Stimulated activated naive CD8-positive, alpha-beta T cell treated with anti-CD3 and anti-CD28 coated beads, Interleukin-15, amount 100 ng/mL, for 72 hours (primary cell): Measurements from ENCODE around the gene LMNTD2.
"Not testable (repeated sequence)": the region's sequence is repeated elsewhere in the genome, so short reads cannot be mapped to it uniquely, and the experiment has no call there.

Experiments
- ATAC-seq: fragments of 150-1000 bp; cut with Tn5 transposase; 2 replicates; pipeline ENCODE4 v1.10.0; 2021; ENCODE audit warnings: mild to moderate bottlenecking, moderate library complexity
- DNase-seq, 2 donors: peaks; one replicate each; pipeline ENCODE4 v3.0.0; 2021 to 2022
- H3K27ac Mint-ChIP-seq, 2 donors: one replicate each; pipeline ENCODE4 v1.8.0; 2022; ENCODE audit warnings: mild to moderate bottlenecking in 2 of 2, mixed read lengths in 2 of 2, moderate library complexity in 2 of 2
- H3K27me3 Mint-ChIP-seq: one replicate; pipeline ENCODE4 v1.8.0; 2022; ENCODE audit warnings: mixed read lengths
- H3K4me1 Mint-ChIP-seq: one replicate; pipeline ENCODE4 v1.8.0; 2022; ENCODE audit warnings: mild to moderate bottlenecking, mixed read lengths
- H3K4me3 Mint-ChIP-seq, 2 donors: one replicate each; pipeline ENCODE4 v1.8.0; 2022; ENCODE audit warnings: mild to moderate bottlenecking in 2 of 2, mixed read lengths in 2 of 2, moderate library complexity in 1 of 2
- H3K9me3 Mint-ChIP-seq, 2 donors: one replicate each; pipeline ENCODE4 v1.8.0; 2022; ENCODE audit warnings: mixed read lengths in 2 of 2

LMNTD2 gene

DNA sequence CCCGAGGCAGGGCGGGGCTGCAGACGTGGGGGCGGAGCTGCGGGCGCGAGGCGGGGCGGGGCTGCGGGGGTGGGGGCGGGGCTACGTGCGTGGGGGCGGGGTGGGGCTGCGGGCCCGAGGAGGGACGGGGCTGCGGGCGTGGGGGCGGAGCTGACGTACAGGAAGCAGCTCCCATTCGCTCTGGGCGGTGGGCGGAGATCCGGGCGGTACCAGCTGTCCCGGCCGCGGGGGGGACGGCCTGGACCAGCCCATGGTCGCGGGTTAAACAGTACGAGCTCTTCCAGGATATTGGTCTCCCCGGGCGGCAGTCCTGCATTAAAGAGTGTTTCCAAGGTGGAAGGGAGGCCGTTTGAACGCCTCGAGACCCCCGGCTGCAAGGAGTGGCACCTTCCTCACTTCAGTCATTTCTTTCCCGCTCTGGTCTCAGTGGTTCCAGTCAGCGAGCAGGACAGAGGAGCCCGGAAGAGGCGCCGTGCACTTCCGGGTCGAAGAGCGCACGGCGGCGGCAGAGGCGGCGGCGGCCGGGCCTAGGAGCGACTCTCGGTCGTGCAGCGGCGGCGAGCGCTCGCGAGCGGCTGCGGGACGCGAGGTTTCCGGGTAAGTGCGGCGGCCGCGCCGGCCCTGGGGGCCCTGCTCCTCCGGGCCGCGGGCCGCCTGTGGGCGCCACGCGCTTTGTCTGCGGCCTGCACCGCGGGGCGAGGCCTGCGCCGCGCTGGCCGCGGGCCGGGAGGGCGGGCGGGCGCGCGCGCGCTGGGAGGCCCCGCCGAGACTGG, 15.6 kb upstream of the LMNTD2 start, which contains the start of gene PHRF1:
TSS of gene PHRF1 (plus strand) at position 475 of the 773 bp plus-strand sequence. CDS start 5,043 bp downstream, outside the sequence.
- Mint-ChIP-seq H3K27me3 (peaks cover 16% of the 10 kb centered on the region), H3K27ac (peak within 1 kb of the TSS; percentile 100), H3K9me3 (no peaks in the 10 kb centered on the region), H3K4me1 (peaks cover 55% of the 10 kb centered on the region), H3K4me3 (peak within 1 kb of the TSS; percentile 89 to 93)
- ATAC-seq, result peak; percentile 95
- DNase-seq, result peak; percentile 96 to 97

DNA sequence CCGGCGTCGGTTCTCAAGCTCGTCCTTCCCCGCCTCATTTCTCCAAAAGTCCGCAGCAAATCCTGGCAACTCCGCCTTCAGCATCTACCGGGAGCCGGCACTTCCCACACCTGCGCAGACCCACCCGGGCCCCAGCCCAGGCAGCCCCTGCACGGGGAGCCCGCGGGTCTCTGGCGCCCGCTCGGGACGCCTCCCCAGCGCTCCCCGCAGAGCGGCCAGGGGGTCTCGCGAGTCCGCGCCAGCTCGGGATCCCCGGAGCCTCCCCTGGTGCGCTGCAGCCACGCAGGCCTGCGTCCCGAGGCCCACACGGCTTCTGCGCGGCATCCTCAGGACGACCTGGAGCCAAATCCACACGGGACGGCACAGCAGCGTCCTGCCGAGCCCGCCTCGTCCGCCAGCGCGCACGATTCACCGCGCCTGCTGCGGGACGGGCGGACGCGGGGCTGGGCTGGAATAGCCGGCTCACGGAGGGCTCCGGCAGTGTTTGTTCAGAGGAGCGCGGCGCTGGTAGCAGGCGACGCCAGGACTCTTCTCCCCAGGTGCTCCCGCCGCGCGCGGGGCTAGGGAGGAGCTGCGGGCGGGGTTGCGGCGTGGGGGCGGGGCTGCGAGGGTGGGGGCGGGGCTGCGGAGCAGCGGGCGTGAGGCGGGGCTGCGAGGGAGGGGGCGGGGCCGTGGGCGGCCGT, 14.9 kb upstream of the LMNTD2 start:
- Mint-ChIP-seq H3K4me3 (peak overlapping the region; percentile 75 to 89), H3K27ac (peak overlapping the region in 1 of 2 donors; percentile 78), H3K4me1 (peaks cover 54% of the 10 kb centered on the region), H3K9me3 (no peaks in the 10 kb centered on the region), H3K27me3 (peaks cover 16% of the 10 kb centered on the region)
- ATAC-seq (peak; percentile 33), DNase-seq (no peak)

DNA sequence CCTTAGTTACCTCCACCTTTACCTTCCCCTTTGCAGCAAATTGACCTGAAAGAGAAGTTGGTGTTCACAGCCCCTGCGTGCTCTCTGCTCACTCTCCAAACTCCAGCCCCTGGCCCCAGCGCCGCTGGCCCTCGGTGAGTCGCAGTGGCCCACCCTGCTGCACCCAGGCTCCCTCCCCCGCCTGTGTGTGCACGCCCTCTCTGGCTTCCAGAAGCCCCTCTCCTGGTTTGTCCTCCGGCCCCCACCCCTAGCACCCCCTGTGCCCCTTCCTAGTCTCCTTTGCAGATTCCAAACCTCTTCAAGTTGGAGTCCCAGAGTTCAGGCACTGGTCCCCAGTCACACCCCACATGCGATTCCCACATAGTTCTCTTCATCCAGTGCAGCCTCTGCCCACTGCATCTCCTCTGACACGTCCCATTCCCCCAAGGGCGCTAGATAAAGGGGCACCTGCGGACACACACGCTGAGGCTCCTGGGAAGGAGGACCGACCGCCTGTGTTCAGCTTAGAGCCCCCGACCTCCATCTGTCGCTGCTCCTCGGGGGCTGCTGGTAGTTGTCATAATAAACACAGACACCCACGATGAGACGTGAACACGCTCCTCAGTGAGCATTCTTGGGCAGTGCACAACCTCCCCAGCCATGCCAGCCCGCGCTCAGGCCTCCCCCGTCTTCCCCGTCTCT, 14.2 kb upstream of the LMNTD2 start:
- peak overlapping the region in 1 of 2 donors; percentile 8 for H3K27ac Mint-ChIP-seq
- peaks cover 52% of the 10 kb centered on the region for H3K4me1 Mint-ChIP-seq
- ATAC-seq, result no peak
- no peak for DNase-seq
- H3K9me3 Mint-ChIP-seq, result no peaks in the 10 kb centered on the region
- H3K27me3 Mint-ChIP-seq, result peaks cover 16% of the 10 kb centered on the region
- peak overlapping the region; percentile 75 to 89 for H3K4me3 Mint-ChIP-seq

DNA sequence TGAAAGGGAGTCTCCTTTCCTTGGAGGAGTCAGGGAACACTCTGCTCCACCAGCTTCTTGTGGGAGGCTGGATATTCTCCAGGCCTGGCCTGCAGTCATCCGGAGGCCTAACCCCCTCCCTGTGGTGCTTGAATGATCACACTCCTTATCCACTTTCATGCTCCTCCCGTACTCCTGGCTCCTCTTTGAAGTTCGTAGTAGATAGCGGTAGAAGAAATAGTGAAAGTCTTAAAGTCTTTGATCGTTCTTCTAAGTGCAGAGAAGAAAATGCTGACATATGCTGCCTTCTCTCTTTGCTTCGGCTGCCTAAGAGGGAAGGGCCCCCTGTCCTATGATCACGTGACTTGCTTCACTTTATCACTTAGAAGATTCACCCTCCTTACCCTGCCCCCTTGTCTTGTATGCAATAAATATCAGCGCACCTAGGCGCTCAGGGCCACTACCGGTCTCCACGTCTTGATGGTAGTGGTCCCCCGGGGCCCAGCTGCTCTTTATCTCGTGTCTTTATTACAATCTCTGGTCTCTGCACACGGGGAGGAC, 13.6 kb upstream of the LMNTD2 start:
- not testable (repeated sequence) for H3K9me3 Mint-ChIP-seq, ATAC-seq, DNase-seq
- Mint-ChIP-seq H3K4me3 (peak overlapping the region in 1 of 2 donors; percentile 89), H3K27ac (peak overlapping the region in 1 of 2 donors; percentile 38), H3K27me3 (peaks cover 16% of the 10 kb centered on the region), H3K4me1 (peaks cover 52% of the 10 kb centered on the region)

DNA sequence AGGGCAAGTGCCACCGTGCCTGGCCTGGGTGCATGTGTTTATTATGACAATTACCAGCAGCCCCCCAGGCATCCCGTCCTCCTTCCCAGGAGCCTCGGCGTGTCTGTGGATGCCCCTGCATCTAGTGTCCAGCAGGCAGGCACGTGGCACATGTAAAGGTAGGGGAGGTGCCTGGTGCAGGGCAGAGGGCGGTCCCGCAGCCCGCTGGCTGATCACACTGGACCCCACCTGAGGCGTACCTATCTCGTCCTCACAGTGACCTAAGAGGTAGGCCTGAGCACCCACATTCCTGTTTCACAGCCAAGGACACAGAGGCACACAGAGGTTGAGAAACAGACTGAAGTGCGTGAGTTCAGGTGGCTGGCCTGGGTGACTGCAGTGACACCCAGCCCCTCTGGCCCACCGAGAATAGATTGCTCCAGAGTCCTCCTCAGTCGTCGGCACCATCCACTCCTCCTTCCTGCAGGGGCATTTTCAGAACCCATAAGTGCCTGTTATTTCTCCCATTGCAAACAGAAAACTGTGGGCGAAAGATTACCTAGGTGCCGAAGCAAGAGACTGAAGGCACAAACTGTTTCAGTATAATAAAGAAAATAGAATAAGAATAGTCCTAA, 12.7 kb upstream of the LMNTD2 start:
- no peak for DNase-seq
- peaks cover 45% of the 10 kb centered on the region for H3K4me1 Mint-ChIP-seq
- H3K27me3 Mint-ChIP-seq, result peaks cover 16% of the 10 kb centered on the region
- H3K9me3 Mint-ChIP-seq, result no peaks in the 10 kb centered on the region
- H3K4me3 Mint-ChIP-seq, result no peak overlapping the region
- no peak overlapping the region for H3K27ac Mint-ChIP-seq
- ATAC-seq, result no peak

DNA sequence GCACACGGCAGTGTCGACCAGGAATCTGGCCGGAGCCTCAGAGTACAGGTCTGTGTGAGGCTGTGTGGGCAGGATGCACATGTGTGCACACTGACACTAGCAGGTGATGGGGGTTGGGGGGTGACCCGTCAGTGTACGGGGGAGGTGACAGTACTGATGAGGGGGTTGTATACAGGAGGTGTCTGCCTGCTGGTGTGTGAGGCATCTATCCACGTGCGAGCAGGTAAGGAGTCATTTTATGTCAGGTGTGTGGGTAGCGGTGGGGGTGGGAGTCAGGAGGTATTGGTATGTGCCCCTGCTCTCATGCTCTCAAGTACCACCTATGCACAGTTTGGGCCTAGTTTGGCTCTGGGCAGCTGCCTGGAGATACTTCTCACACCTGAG, 11.3 kb upstream of the LMNTD2 start:
- Mint-ChIP-seq H3K4me3 (no peak overlapping the region), H3K27me3 (peaks cover 16% of the 10 kb centered on the region), H3K9me3 (no peaks in the 10 kb centered on the region), H3K27ac (no peak overlapping the region), H3K4me1 (peaks cover 45% of the 10 kb centered on the region)
- no peak for ATAC-seq
- DNase-seq, result no peak

DNA sequence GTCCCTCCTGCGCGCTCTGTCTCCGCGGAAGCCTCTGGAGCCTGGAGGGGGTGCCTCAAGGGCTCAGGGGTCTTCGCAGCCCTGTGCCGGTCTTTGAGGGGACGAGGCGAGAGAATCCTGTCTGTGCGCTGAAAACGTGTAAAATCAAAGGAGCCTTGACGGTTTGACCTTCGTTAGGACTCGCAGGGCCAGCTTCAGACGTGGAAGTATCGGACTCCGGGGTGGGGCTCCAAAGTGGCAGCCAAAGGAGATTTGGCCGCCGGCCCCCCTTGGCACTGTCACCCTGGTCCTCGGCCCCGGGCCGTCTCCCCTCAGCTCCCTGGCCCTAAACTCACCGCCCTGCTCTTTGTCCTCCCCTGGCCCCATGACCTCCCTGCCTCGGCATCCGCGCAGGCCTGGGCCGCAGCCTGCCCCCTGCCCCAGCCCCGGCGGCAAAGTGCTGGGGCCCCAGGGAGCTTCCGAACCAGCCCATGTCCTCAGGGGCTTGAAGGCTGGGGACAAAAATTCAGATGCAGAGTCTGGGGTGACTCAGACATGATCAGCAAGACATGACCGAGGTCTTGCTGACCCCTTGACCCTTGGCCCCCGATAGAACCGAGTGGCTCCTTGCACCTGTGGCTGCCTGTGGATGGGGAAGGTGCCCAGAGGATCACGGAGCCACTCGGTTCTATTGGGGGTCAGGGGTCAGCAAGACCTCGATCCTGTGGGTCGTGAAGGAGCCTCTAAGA, 8.8 kb upstream of the LMNTD2 start:
- Mint-ChIP-seq H3K27me3 (peaks cover 5% of the 10 kb centered on the region), H3K27ac (peak overlapping the region in 1 of 2 donors; percentile 25), H3K4me1 (peaks cover 42% of the 10 kb centered on the region), H3K4me3 (peak overlapping the region; percentile 82 to 96), H3K9me3 (no peaks in the 10 kb centered on the region)
- DNase-seq (no peak), ATAC-seq (no peak)

DNA sequence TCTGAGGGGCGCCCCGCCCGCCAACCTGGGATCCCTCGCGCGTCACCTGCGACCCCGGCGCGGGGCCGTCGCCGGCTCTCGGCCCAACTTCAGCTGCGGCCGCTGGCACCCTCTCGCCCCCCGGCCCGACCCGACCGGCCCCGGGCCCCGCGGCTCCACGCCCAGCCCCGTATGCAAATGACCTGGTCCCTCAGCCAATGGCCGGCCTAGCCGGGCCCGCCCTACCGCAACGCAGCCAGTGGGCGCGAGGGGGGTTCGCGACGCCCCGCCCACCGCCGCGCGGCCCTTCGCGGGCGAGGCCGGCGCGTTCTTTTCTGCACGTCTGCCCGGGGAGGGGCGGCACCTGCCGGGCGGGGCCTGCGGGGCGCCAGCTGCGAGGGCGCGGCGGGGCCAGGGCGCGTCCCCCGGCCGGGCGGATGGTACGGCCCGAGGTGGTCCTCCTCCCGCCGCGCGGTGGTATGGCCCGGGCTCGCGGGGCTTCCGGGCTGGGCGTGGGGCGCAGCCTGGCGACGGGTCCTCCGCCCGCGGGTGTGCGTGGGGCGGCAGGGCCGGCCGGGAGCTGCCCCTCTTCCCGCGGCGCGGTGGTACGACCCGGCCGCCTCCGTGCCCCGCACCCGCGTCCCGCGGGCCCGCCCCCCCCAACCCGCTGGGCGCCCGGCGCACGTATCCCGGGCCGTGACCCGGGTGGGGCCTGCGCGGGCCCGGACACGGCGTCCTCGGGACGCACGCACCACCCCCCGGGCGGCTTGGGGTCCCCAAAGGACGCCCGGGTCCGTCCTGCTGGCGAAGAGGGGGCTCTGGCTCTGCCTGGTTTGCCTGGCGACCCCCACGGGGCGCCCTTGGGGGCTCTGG, 8.0 kb upstream of the LMNTD2 start:
- Mint-ChIP-seq H3K27me3 (no peaks in the 10 kb centered on the region), H3K4me3 (peak overlapping the region; percentile 82 to 96), H3K9me3 (no peaks in the 10 kb centered on the region), H3K27ac (no peak overlapping the region), H3K4me1 (peaks cover 46% of the 10 kb centered on the region)
- peak; percentile 93 for ATAC-seq
- DNase-seq, result peak; percentile 93 to 98

DNA sequence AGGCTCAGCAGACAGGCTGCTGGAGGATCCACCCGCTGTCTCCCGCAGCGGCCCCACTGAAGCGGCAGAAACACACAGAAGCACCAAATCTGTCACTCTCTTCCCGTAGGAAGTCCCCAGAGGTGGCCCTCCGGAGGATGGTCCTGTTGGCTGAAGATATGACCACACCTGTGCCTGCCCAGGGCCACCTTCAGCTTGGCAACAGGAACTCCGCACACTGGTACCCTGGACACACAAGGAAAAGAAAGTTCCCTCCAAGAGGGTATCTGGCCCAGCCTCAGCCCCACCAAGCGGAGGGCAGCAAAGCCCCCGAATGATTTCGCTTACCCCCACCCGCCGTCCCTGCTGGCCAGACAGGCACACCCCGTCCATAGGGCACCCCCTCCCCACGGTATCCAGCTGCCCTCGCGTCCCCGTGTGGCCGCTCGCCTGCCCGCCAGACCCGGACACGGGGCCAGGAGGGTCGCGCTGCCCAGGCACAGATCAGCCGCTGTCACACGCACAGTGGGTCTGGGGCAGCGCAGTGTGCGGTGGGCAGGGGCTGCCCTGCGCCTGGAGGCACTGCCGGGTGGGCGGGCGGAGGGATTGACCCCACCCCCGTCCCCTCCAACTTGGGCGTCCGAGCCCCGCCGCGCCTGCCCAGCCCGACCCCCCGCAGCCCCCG, 7.2 kb upstream of the LMNTD2 start:
- peak overlapping the region; percentile 73 to 82 for H3K4me3 Mint-ChIP-seq
- ATAC-seq (peak; percentile 13), DNase-seq (no peak)
- H3K27ac Mint-ChIP-seq, result peak overlapping the region in 1 of 2 donors; percentile 71
- H3K27me3 Mint-ChIP-seq, result no peaks in the 10 kb centered on the region
- no peaks in the 10 kb centered on the region for H3K9me3 Mint-ChIP-seq
- H3K4me1 Mint-ChIP-seq, result peaks cover 49% of the 10 kb centered on the region

DNA sequence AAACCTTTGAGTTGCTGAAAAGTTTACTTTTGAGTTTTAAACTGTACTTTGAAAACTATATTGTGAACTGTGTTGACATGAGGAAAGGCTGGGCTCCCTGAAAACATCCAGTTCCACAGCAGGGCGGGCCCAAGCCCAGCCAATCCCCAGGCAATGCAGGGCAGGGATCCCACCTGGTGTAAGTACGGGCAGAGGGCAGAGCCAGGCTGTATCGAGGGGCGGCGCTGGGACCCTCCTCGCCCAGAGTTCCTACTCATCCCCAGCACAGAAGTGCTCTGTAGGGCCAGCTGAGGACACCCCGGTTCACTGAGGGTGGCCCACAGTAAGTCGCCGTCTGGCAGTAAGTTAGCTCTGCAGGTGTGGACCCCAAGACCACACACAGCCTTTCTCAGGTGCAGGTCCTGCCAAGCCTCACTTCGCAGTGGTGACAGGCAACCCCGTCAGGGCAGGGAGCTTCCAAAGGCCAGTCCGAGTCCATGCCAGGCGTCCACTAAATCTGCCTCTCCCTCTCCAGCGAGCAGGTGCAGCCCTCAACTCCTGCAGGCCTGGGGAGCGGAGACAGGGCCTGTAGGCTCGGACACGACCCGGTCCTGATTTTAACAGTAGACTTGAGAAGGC, 6.6 kb upstream of the LMNTD2 start:
- H3K27me3 Mint-ChIP-seq, result no peaks in the 10 kb centered on the region
- H3K9me3 Mint-ChIP-seq, result no peaks in the 10 kb centered on the region
- DNase-seq (no peak), ATAC-seq (no peak)
- peaks cover 49% of the 10 kb centered on the region for H3K4me1 Mint-ChIP-seq
- H3K27ac Mint-ChIP-seq, result no peak overlapping the region
- H3K4me3 Mint-ChIP-seq, result peak overlapping the region; percentile 73 to 82

DNA sequence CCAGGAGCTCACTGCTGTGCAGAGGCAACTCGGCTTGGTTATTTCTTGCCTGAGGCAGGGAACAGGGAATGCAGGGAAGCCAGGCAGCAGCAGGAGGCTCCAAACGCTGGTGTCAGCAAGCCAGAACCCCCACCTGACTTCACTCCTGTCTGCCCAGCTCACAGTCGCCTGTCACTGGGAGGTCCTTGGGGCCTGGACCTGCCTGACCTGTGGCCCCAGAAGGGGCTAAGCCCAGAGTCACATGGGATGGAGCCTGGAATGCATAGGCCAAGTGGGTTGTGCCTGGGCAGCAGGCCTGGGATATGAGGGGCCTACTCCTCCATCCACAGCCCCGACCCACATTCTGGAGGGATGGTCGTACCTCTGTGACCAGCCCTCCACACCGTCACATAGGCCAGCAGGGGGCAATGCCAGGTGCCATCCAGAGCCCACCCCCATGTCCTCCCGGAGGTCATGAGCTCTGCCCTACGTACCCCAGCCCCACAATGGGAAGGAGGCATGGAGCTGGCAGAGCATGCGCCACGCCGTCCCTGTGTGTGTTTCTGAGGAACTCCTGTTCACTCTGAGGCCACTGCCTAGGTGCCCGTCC, 5.5 kb upstream of the LMNTD2 start:
- Mint-ChIP-seq H3K4me3 (no peak overlapping the region), H3K27me3 (no peaks in the 10 kb centered on the region), H3K4me1 (peaks cover 56% of the 10 kb centered on the region), H3K27ac (no peak overlapping the region), H3K9me3 (no peaks in the 10 kb centered on the region)
- DNase-seq (no peak), ATAC-seq (no peak)

DNA sequence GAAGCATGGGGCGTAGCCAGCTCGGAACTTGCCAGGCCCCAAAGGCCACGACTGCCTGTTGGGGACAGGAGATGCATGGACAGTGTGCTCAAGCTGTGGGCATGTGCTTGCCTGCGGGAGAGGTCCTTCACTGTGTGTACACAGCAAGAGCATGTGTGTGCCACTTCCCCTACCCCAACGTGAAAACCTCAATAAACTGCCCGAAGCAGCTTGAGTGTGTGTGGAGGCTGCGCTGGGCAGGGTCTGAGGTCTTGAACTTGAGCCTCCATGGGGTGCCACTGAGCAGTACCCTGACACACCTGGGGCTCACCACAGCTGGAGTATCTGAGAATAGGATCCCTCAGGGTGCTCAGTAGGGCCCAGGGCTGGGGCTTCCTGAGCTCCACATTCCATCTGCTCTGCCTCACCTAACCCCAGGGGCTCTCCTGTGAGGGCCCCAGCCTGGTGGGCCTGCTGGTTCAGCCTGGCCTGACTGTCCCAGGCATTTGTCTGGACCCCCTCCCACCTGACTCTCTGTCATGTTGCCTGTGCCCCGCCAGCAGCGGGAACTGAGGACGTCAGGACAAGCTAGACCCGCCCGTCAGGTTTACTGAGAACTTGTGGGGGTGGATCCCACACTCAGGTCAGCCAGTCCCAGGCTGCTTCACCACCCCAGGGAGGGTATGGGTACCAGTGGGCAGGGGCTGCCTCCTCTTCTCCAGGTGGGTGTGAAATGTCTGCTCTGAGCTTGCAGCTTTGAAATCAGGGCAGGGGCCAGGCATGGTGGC, 3.5 kb upstream of the LMNTD2 start:
- no peaks in the 10 kb centered on the region for H3K9me3 Mint-ChIP-seq
- ATAC-seq, result no peak
- H3K4me3 Mint-ChIP-seq, result no peak overlapping the region
- DNase-seq, result no peak
- peaks cover 54% of the 10 kb centered on the region for H3K4me1 Mint-ChIP-seq
- no peak overlapping the region for H3K27ac Mint-ChIP-seq
- H3K27me3 Mint-ChIP-seq, result no peaks in the 10 kb centered on the region
